HUES64 (cell line): ENCODE results near the gene ZNF280A. TPM values are rescaled to one million over a fixed set of nuclear protein-coding genes. Genes with fewer than 3 reads are reported as not detected.
A peak's percentile ranks its signal among the peaks of the same experiment; 100 is the strongest.

Experiments used
- H3K27ac ChIP-seq: 2 replicates; pipeline ENCODE4 v1.7.0; 2013; ENCODE audit warnings: low read depth, low read length, inconsistent platforms
- H3K27me3 ChIP-seq: 2 replicates; pipeline ENCODE4 v1.6.1; 2013; ENCODE audit warnings: mild to moderate bottlenecking, low read length; ENCODE audit not compliant: insufficient read depth
- H3K36me3 ChIP-seq: 2 replicates; pipeline ENCODE4 v1.6.1; 2013; ENCODE audit warnings: mild to moderate bottlenecking, low read length; ENCODE audit not compliant: insufficient read depth
- H3K4me1 ChIP-seq: 2 replicates; pipeline ENCODE4 v1.6.1; 2013; ENCODE audit warnings: mild to moderate bottlenecking, low read length, moderate library complexity; ENCODE audit not compliant: insufficient read depth
- H3K4me3 ChIP-seq: 2 replicates; pipeline ENCODE4 v1.5.1; 2013; ENCODE audit warnings: mild to moderate bottlenecking, low read length, moderate library complexity
- H3K9ac ChIP-seq: 2 replicates; pipeline ENCODE4 v1.6.1; 2013; ENCODE audit warnings: mild to moderate bottlenecking, low read depth, low read length
- H3K9me3 ChIP-seq: 2 replicates; pipeline ENCODE4 v1.6.1; 2013; ENCODE audit warnings: low read depth, low read length; ENCODE audit not compliant: insufficient read depth
- WGBS: fragments of 150-250, 120-280 bp; methylation state at CpG from one replicate; pipeline ENCODE4 v1.1.7; 2013; ENCODE audit warnings: missing lambda C conversion rate; 5-methylcytosine and 5-hydroxymethylcytosine counted together
- polyA plus RNA-seq, 2 experiments: library from polyadenylated mRNA; stranded (reverse); fragments of 50-300 nt; gene quantifications; one replicate each; pipeline ENCODE4 v1.2.3, GENCODE V29; 2013

The ZNF280A gene, protein sequence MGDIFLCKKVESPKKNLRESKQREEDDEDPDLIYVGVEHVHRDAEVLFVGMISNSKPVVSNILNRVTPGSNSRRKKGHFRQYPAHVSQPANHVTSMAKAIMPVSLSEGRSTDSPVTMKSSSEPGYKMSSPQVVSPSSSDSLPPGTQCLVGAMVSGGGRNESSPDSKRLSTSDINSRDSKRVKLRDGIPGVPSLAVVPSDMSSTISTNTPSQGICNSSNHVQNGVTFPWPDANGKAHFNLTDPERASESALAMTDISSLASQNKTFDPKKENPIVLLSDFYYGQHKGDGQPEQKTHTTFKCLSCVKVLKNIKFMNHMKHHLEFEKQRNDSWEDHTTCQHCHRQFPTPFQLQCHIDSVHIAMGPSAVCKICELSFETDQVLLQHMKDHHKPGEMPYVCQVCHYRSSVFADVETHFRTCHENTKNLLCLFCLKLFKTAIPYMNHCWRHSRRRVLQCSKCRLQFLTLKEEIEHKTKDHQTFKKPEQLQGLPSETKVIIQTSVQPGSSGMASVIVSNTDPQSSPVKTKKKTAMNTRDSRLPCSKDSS
- 0.35 TPM for polyA plus RNA-seq (2013, experiment 1 of 2)
- 1.2 TPM for polyA plus RNA-seq (2013, experiment 2 of 2)

DNA sequence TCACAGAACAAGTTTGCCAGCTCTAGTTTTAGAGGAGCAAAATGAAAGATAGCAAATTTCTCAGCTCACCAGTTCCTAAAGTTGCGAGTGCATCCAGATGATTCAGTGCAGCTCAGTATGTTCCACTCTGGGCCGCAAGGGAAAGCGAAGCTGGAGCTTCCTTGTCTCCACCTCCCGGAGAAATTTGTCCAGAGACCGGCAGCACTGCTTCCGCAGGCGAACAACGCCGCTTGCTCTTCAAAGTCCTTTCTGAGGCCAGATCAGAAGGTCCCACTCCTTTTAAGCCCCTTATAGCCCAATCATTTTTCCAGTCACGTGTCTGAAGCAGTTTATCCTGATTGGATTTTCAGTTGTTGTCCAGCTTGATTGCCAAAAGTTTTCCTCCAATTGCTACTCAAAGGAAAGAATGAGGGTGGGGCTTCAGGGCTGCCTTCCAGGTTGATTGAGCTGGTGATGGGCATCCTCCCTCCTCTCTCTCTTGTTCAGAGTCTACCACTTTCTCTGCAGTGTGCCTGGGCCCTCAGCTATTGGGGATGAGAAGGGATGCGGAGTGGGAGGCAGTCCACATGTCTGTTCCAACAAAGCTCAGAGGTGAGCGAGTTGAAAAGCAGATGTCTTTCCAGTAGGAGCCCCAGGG lies at the start of gene ZNF280A:
TSS of gene ZNF280A (minus strand) at position 251 of the 637 bp plus-strand sequence. CDS start 4,640 bp downstream, outside the sequence.
- Histone ChIP-seq H3K9ac (peak within 1 kb of the TSS; percentile 35; the same call in 1 of the 2 replicates), H3K4me3 (peak within 1 kb of the TSS; percentile 41; the same call in 1 of the 2 replicates), H3K27ac (no peak within 1 kb of the TSS), H3K9me3 (no peaks in the 10 kb centered on the region), H3K27me3 (peaks cover 36% of the 10 kb centered on the region), H3K36me3 (no peaks in the 10 kb centered on the region), H3K4me1 (peaks cover 10% of the 10 kb centered on the region; the same call in 1 of the 2 replicates)
- 77% methylated on average over 12 of the region's 12 CpGs for WGBS

DNA sequence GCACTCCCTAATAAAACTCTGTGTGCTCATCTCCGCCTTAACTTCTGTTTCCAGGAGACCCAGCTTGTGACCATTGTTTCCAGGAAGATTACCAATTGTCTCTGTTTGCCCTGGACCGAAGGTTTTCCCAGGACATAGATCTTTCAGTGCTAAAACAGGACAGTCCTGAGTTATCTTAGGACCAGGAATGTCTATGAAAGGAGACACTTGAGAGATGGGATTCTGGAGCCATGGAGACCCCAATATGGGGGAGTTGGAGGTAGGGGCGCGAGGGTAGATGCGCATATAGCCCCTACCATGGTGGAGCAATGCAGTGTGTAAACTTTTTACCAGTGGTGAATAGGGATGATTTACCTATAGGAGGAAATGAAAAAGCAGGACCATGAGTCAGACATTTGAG lies 49.1 kb upstream of the ZNF280A start:
- Histone ChIP-seq H3K4me3 (no peak overlapping the region), H3K36me3 (no peaks in the 10 kb centered on the region), H3K4me1 (no peaks in the 10 kb centered on the region), H3K9me3 (no peaks in the 10 kb centered on the region), H3K27ac (no peak overlapping the region), H3K27me3 (peaks cover 97% of the 10 kb centered on the region), H3K9ac (no peak overlapping the region)
- WGBS = 82% methylated on average over 5 of the region's 5 CpGs

DNA sequence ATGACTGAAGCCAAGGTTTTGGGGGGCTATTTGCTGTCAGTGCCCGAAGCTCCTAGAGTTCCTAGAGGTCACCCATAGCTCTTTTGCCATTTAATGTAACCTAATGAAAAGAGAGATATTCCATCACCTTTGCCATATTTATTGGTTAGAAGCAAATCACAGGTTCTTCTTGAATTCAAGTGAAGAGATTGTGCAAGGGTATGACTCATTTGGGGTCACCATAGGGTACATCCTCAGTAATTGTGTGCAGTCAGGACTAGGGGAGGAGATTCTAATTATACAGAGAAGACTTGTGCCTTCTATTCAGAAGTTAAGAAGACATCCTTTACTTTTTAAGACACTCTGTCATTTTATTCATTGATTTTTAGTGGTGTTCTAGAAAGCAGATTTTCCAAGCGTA lies 45.9 kb upstream of the ZNF280A start:
- Histone ChIP-seq H3K27me3 (peaks cover 85% of the 10 kb centered on the region), H3K9ac (no peak overlapping the region), H3K4me1 (no peaks in the 10 kb centered on the region), H3K9me3 (no peaks in the 10 kb centered on the region), H3K27ac (no peak overlapping the region), H3K4me3 (no peak overlapping the region), H3K36me3 (no peaks in the 10 kb centered on the region)
- 92% methylated on average over 2 of the region's 2 CpGs for WGBS

DNA sequence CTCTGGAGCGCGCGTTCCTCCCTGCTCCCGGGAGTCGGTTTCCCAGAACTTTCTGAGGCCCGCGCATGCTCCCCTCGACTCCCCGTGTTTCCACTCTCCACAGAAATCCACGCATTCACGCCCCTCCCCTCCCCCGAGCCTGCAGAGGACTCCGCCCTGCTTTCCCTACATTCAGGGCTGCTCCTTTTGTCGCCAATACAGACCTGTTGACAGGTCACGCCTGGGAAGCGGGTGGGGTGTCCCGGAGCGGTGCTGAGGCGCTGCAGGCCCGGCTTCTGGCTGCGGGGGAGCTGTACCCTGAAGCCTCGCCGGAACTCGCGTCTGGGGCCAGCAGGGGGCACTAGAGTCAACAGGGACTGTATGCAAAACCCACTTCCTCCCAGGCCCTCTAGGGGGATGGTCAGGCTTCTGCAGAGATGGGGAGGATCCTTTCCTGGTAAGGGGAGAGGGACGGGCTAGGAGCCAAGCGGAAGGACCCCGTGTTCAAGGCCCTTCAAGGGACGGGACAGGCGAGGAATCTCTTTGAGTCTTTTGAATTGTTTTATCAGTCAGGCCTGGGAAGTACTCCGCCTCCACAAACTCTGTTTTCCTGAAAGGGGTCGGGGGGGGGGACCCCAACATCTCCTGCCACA lies 39.0 kb upstream of the ZNF280A start, which contains the start of gene PRAME:
TSS of gene PRAME (minus strand) at position 294 of the 632 bp plus-strand sequence. CDS start 2,433 bp downstream, outside the sequence.
- no peak within 1 kb of the TSS for H3K4me3 ChIP-seq
- H3K36me3 ChIP-seq = no peaks in the 10 kb centered on the region
- H3K9ac ChIP-seq = no peak within 1 kb of the TSS
- no peak within 1 kb of the TSS for H3K27ac ChIP-seq
- peaks cover 32% of the 10 kb centered on the region for H3K27me3 ChIP-seq
- H3K4me1 ChIP-seq = no peaks in the 10 kb centered on the region
- WGBS = 82% methylated on average over 32 of the region's 32 CpGs
- H3K9me3 ChIP-seq = 0 out of 2 replicates have a peak, but pooled peaks cover 12% of the 10 kb centered on the region

DNA sequence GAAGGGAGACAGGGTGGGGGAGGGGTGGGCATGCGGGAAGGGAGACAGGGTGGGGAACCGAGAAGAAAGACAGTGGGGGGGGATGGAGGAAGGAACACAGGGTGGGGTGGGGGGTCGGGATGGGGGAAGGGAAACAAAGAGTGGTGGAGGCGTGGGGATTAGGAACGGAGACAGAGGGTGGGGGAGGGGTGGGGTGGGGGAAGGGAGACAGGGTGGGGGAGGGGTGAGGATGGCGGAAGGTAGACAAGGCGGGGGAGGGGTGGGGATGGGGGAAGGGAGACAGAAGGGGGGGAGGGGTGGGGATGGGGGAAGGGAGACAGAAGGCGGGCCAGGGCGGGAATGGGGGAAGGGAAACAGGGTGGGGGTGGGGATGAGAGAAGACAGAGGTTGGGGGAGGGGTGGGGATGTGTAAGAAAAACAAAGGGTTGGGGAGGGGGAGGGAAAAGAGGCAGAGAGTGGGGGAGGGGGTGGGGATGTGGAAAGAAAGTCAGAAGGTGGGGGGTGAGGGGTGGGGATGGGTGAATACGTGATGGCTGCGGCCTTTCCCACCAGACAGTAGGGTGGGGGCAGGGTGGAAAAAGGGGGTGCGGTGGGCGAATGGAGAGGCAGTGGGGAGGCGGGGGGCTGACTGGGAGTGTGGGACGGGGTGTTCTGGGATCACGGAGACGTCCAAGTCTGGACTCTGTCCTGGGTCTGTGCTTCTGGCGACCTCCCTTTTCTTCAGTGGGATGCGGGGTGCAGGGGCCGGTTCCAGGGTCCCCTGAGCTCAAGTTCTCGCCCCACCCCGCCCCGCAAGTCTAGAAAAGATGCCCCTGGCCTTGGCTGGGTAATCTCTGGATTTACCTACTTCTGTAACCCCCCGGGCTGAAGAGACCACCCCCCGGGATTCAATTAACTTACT lies 38.3 kb upstream of the ZNF280A start:
- H3K27me3 ChIP-seq = peaks cover 35% of the 10 kb centered on the region
- 93% methylated on average over 18 of the region's 25 CpGs for WGBS
- H3K27ac ChIP-seq = no peak overlapping the region
- no peak overlapping the region for H3K9ac ChIP-seq
- H3K4me3 ChIP-seq = no peak overlapping the region
- H3K9me3 ChIP-seq = 0 out of 2 replicates have a peak, but pooled peaks cover 12% of the 10 kb centered on the region
- H3K4me1 ChIP-seq = no peaks in the 10 kb centered on the region
- no peaks in the 10 kb centered on the region for H3K36me3 ChIP-seq

DNA sequence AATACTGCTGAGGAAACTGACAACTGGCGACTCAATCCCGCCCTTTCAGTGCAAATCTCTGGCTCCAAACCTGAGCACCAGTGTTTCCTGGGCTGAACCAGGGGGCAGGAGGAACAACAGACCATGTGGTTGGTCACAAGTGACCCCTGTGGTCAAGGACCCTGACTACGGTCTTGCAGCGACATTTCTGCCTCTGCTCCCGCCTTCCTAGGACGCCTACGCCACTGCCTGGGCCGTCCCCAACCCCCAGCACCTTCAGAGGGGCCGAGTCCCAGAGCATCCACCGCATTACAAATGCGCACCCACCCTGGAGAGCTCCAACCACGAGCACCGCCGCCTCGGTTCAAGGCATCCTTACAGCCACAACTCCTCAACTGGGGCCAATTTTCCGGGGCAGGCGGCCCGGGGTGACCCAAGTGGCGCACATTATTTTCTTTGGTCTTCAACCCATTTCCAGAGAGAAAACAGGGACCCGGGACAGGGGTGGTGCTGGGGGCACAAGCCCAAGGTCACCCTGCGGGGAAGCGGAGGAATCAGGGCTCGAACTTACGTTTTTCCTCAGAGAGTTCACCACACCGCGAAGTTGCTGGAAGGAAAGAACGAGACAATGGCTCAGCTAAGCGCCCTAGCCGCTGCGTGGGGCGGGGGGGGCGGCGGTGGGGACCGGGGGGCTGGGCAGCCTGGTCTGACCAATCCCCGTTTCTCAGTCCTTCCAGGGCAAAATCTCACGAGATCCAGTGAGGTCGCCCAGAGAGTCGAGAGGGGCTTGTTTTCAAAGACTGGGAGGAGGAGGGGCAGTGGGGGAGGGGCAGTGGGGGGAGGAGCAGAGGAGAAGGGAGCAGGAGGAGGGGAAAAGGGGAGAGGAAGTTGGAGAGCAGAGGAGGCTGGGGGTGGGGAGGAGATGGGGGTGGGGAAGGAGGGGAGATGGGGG lies 37.2 kb upstream of the ZNF280A start:
- WGBS = 93% methylated on average over 38 of the region's 38 CpGs
- no peak overlapping the region for H3K9ac ChIP-seq
- H3K4me1 ChIP-seq = no peaks in the 10 kb centered on the region
- H3K27me3 ChIP-seq = peaks cover 31% of the 10 kb centered on the region
- H3K4me3 ChIP-seq = no peak overlapping the region
- H3K36me3 ChIP-seq = no peaks in the 10 kb centered on the region
- H3K27ac ChIP-seq = no peak overlapping the region
- H3K9me3 ChIP-seq = 0 out of 2 replicates have a peak, but pooled peaks cover 12% of the 10 kb centered on the region

DNA sequence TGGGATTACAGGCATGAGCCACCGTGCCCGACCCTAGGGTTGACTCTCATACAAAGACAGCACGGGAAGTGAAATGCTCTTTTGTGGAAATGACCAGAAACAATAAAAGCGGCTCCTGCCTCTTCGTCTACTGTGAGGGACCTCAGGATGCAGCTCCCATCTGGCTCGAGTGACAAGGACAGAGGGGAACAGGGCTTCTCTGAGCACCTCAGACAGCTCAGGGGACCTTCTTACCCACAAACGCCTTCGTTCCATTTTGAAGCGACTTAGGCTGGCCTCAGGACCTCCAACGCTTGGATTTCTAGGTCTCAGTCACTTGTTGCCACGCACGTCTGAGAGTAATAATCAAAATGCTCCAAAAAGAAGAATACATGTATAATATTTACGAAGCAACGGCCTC lies 36.5 kb upstream of the ZNF280A start:
- H3K4me3 ChIP-seq = no peak overlapping the region
- H3K27ac ChIP-seq = no peak overlapping the region
- 96% methylated on average over 14 of the region's 14 CpGs for WGBS
- H3K9me3 ChIP-seq = 0 out of 2 replicates have a peak, but pooled peaks cover 12% of the 10 kb centered on the region
- H3K27me3 ChIP-seq = peaks cover 26% of the 10 kb centered on the region
- no peaks in the 10 kb centered on the region for H3K36me3 ChIP-seq
- H3K9ac ChIP-seq = no peak overlapping the region
- H3K4me1 ChIP-seq = no peaks in the 10 kb centered on the region

DNA sequence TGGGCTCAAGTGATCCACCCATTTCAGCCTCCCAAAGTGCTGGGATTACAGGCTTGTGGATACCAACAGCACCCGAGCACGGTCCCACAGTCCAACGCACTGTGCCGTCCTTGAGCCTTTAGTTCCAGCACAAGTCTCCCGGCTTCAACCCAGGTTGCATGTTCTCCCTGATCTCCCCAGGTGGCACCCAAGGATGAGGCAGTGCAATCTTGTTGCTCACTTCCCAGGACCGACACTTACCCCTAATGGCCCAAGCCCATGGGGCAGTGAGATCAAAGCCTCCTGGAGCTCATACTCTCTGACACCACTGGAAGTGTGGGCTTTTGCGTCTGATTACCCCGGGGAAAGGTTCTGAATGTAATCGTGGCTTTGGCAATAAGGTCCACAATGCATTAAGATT lies 35.5 kb upstream of the ZNF280A start:
- Histone ChIP-seq H3K4me3 (no peak overlapping the region), H3K27ac (no peak overlapping the region), H3K27me3 (peaks cover 34% of the 10 kb centered on the region), H3K36me3 (no peaks in the 10 kb centered on the region), H3K9ac (no peak overlapping the region), H3K9me3 (0 out of 2 replicates have a peak, but pooled peaks cover 12% of the 10 kb centered on the region), H3K4me1 (no peaks in the 10 kb centered on the region)
- 93% methylated on average over 9 of the region's 9 CpGs for WGBS

DNA sequence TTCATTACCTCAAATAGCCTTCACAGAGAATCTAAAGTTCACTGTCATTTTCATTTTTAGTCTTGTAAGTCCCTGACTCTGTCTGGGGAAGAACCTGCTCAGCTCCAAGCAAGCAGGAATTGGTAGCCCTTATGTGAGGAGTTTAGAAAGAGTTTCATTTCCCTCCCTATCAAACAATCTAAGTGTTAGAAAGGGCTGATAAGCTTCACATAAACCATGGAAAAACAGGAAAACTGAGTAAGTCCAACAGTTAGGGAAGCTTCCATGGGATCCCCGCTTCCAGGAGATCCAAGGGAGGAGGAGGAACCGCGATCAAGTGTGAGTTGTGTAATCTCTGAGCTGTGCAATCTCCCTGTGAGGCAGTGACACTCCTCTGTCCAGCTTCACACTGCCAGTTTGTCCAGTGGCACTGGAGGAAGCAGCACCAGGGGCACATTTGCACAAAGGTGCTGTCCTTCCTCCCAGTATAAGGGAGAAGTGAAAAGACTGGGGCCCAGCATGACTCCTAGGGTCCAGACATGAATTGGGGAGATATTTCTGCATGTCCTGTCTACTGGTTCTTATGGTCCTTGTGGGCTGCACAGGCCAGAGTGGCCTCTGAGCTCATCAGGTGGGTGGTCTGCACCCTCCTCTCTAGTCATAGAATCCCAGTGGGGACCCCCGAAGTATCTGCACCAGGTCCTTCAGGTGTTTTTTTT lies 34.7 kb upstream of the ZNF280A start:
- Histone ChIP-seq H3K36me3 (no peaks in the 10 kb centered on the region), H3K9me3 (0 out of 2 replicates have a peak, but pooled peaks cover 12% of the 10 kb centered on the region), H3K27ac (no peak overlapping the region), H3K9ac (no peak overlapping the region), H3K27me3 (peaks cover 43% of the 10 kb centered on the region), H3K4me3 (no peak overlapping the region), H3K4me1 (no peaks in the 10 kb centered on the region)
- WGBS = 94% methylated on average over 4 of the region's 4 CpGs
